Mucosa of stomach (tissue), 1 donor: ENCODE data around the gene TRIM10.
A peak's percentile ranks its signal among the peaks of the same experiment; 100 is the strongest.
"Not testable (repeated sequence)": the region's sequence is repeated elsewhere in the genome, so short reads cannot be mapped to it uniquely, and the experiment has no call there.

Experiments
- H3K27me3 ChIP-seq: one replicate; pipeline ENCODE4 v1.7.0; 2013; ENCODE audit warnings: mild to moderate bottlenecking, low read length; ENCODE audit not compliant: control insufficient read depth, insufficient read depth
- H3K36me3 ChIP-seq: one replicate; pipeline ENCODE4 v1.7.0; 2013; ENCODE audit warnings: low read length; ENCODE audit not compliant: control insufficient read depth, insufficient read depth
- H3K4me1 ChIP-seq: one replicate; pipeline ENCODE4 v1.7.0; 2013; ENCODE audit warnings: mild to moderate bottlenecking, low read length; ENCODE audit not compliant: control insufficient read depth, insufficient read depth
- H3K4me3 ChIP-seq: one replicate; pipeline ENCODE4 v1.7.0; 2013; ENCODE audit warnings: low read length
- H3K9ac ChIP-seq: one replicate; pipeline ENCODE4 v1.7.0; 2013; ENCODE audit warnings: mild to moderate bottlenecking, low read length, moderate library complexity
- H3K9me3 ChIP-seq: one replicate; pipeline ENCODE4 v1.7.0; 2013; ENCODE audit warnings: mild to moderate bottlenecking, low read length, moderate library complexity; ENCODE audit not compliant: control insufficient read depth
- donor health status: Pancreatic carcinoma.

Gene TRIM10

GRCh38 chr6:30168741-30169140 lies 7.7 kb upstream of the TRIM10 start:
- peaks cover 22% of the 10 kb centered on the region for H3K27me3 ChIP-seq
- H3K4me1 ChIP-seq: peaks cover 14% of the 10 kb centered on the region
- no peak overlapping the region for H3K9ac ChIP-seq

GRCh38 chr6:30167101-30167500 lies 6.1 kb upstream of the TRIM10 start:
- H3K9me3 ChIP-seq: no peaks in the 10 kb centered on the region
- H3K36me3 ChIP-seq: no peaks in the 10 kb centered on the region
- no peak overlapping the region for H3K9ac ChIP-seq
- H3K4me1 ChIP-seq: peaks cover 23% of the 10 kb centered on the region
- no peak overlapping the region for H3K4me3 ChIP-seq
- peaks cover 15% of the 10 kb centered on the region for H3K27me3 ChIP-seq

More at GRCh38 chr6:30168741-30169140, 7.7 kb upstream of the TRIM10 start:
- no peak overlapping the region for H3K4me3 ChIP-seq
- no peaks in the 10 kb centered on the region for H3K36me3 ChIP-seq
- H3K9me3 ChIP-seq: no peaks in the 10 kb centered on the region

GRCh38 chr6:30165238-30165637 lies 4.2 kb upstream of the TRIM10 start:
- not testable (repeated sequence) for H3K4me3 ChIP-seq, H3K36me3 ChIP-seq, H3K9me3 ChIP-seq, H3K27me3 ChIP-seq, H3K9ac ChIP-seq
- H3K4me1 ChIP-seq: peaks cover 19% of the 10 kb centered on the region

GRCh38 chr6:30164714-30165113 lies 3.7 kb upstream of the TRIM10 start:
- no peak overlapping the region for H3K4me3 ChIP-seq
- peaks cover 19% of the 10 kb centered on the region for H3K4me1 ChIP-seq
- H3K9me3 ChIP-seq: no peaks in the 10 kb centered on the region
- no peak overlapping the region for H3K9ac ChIP-seq
- H3K36me3 ChIP-seq: no peaks in the 10 kb centered on the region
- H3K27me3 ChIP-seq: no peaks in the 10 kb centered on the region

- Histone ChIP-seq H3K9ac (peak overlapping the region; percentile 66), H3K4me3 (peak overlapping the region; percentile 66), H3K9me3 (no peaks in the 10 kb centered on the region)
These were observed 3.1 kb upstream of the TRIM10 start for GRCh38 chr6:30163918-30164654.

GRCh38 chr6:30163090-30163917 lies 2.3 kb upstream of the TRIM10 start, which contains the start of gene TRIM15:
Gene TRIM15 (plus strand): TSS chr6:30163546. CDS start chr6:30163685, 139 bp downstream.
- peak within 1 kb of the TSS; percentile 66 for H3K4me3 ChIP-seq
- H3K27me3 ChIP-seq: no peaks in the 10 kb centered on the region
- no peaks in the 10 kb centered on the region for H3K9me3 ChIP-seq
- H3K4me1 ChIP-seq: peaks cover 19% of the 10 kb centered on the region
- peak within 1 kb of the TSS; percentile 66 for H3K9ac ChIP-seq
- no peaks in the 10 kb centered on the region for H3K36me3 ChIP-seq

More at GRCh38 chr6:30163918-30164654, 3.1 kb upstream of the TRIM10 start:
- Histone ChIP-seq H3K36me3 (no peaks in the 10 kb centered on the region), H3K27me3 (no peaks in the 10 kb centered on the region), H3K4me1 (peaks cover 19% of the 10 kb centered on the region)

- no peaks in the 10 kb centered on the region for H3K27me3 ChIP-seq
- no peak overlapping the region for H3K4me3 ChIP-seq
- peaks cover 19% of the 10 kb centered on the region for H3K4me1 ChIP-seq
- no peaks in the 10 kb centered on the region for H3K9me3 ChIP-seq
- H3K9ac ChIP-seq: peak overlapping the region; percentile 66
- no peaks in the 10 kb centered on the region for H3K36me3 ChIP-seq
These were observed 1.5 kb upstream of the TRIM10 start for GRCh38 chr6:30162265-30163089.

- Histone ChIP-seq H3K9ac (no peak overlapping the region), H3K4me3 (no peak overlapping the region), H3K4me1 (peaks cover 27% of the 10 kb centered on the region), H3K36me3 (no peaks in the 10 kb centered on the region), H3K9me3 (no peaks in the 10 kb centered on the region), H3K27me3 (no peaks in the 10 kb centered on the region)
These were observed 815 bp downstream of the TRIM10 start for GRCh38 chr6:30160008-30160784.

- Histone ChIP-seq H3K4me3 (no peak overlapping the region), H3K36me3 (no peaks in the 10 kb centered on the region), H3K9ac (no peak overlapping the region), H3K27me3 (no peaks in the 10 kb centered on the region), H3K9me3 (no peaks in the 10 kb centered on the region), H3K4me1 (peaks cover 15% of the 10 kb centered on the region)
These were observed 2.5 kb downstream of the TRIM10 start for GRCh38 chr6:30158475-30159040.

GRCh38 chr6:30157999-30158398 lies 3.0 kb downstream of the TRIM10 start:
- peaks cover 10% of the 10 kb centered on the region for H3K4me1 ChIP-seq
- no peak overlapping the region for H3K4me3 ChIP-seq
- H3K9me3 ChIP-seq: no peaks in the 10 kb centered on the region
- no peaks in the 10 kb centered on the region for H3K27me3 ChIP-seq
- H3K9ac ChIP-seq: no peak overlapping the region
- no peaks in the 10 kb centered on the region for H3K36me3 ChIP-seq

- H3K4me3 ChIP-seq: no peak overlapping the region
- H3K36me3 ChIP-seq: no peaks in the 10 kb centered on the region
- H3K9ac ChIP-seq: no peak overlapping the region
- H3K4me1 ChIP-seq: peaks cover 9% of the 10 kb centered on the region
- H3K27me3 ChIP-seq: no peaks in the 10 kb centered on the region
- H3K9me3 ChIP-seq: no peaks in the 10 kb centered on the region
These were observed 3.4 kb downstream of the TRIM10 start for GRCh38 chr6:30157581-30157980.
